Measurements from ENCODE around the gene NHSL2. TPM values are rescaled to one million over a fixed set of nuclear protein-coding genes. Genes with fewer than 3 reads are reported as not detected.
A peak's percentile ranks its signal among the peaks of the same experiment; 100 is the strongest.

The NHSL2 gene
- total RNA-seq, 8 experiments from 2014 or later = 0.13 to 5.0 (median 1.3) TPM

DNA sequence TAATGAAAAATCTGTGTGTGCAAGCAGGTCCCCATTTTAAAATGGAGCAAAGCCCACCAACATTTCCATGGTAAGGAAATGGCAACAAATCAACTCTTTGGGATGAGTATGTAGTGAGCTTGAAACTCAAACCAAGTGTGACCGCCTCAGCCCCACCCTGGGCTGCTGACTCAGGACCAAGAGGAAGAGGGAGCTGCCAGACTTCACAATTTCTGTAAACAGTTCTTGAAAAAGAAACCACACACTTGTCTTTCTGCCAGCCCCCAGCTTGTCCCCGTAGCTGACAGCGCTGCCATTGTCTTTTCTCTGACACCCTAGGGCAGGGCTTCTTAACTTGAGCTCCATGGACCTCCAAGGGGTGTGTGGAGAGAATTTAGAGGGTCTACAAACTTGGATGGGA lies 210.7 kb downstream of the NHSL2 start:
- H3K27ac ChIP-seq = no peak overlapping the region
- 0 to 48% methylated on average over 1 to 3 of the region's 3 CpGs; no CpG with 5 or more reads in 8 of the 10 experiments for WGBS, 10 experiments
- H3K4me1 ChIP-seq (replicated peaks in 1 of 2) = peaks cover 25 to 35% of the 10 kb centered on the region in 2 donors
- ATAC-seq (replicated peaks in 6 of 8) = peak in 2 of 8 experiments; percentile 88 to 92
- no peak overlapping the region for H3K4me3 ChIP-seq
- in situ Hi-C loops (cut with MboI; ENCODE audit: low pct_unique_long_range_greater_than_20kb in 2 of 9, low sequenced_read_pairs in 9 of 9, unreplicated experiment in 9 of 9) = no loop called here

DNA sequence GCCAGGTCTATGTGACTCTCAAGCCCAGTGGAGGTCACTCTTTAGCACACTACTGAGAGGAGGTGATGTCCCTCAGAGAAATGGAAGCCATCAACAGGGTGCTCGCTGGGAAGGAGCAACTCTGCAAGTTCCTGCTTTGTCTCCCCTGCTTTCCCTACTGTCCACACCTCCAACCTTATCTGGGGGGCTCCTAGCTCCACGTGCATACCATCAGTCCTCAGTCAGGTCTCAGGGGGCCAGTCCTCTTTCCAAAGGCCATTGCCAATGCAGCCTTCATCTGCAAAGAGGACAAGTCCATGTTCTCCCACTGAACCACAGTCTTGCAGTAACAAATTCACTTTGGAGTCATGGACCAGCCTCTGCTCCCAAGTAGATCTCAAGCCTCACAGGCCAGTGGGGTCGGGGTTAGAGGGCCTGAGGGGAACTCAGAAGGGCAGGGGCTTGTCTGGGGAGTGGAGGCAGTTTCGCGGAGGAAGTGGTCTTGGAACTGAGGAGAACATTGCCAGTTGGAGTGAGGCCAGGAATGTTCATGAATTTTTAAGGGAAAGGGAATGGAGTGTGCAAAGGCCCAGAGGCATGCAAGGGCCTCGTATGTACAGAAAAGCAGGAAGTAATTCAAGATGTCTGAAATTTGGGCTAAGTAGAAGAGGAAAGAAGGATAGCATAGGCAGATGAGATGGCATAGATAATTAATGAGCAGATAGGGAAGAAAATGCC lies 212.1 kb downstream of the NHSL2 start:
- Histone ChIP-seq H3K27ac (peak overlapping the region; percentile 77 to 88), H3K4me1 (replicated peaks in 1 of 2) (peaks cover 34 to 47% of the 10 kb centered on the region in 2 donors), H3K4me3 (no peak overlapping the region)
- in situ Hi-C loops (cut with MboI; ENCODE audit: low pct_unique_long_range_greater_than_20kb in 2 of 9, low sequenced_read_pairs in 9 of 9, unreplicated experiment in 9 of 9) = no loop called here
- no peak for ATAC-seq (replicated peaks in 6 of 8)
- WGBS, 10 experiments = 20 to 75% methylated on average over 1 to 3 of the region's 6 CpGs; no CpG with 5 or more reads in 8 of the 10 experiments

DNA sequence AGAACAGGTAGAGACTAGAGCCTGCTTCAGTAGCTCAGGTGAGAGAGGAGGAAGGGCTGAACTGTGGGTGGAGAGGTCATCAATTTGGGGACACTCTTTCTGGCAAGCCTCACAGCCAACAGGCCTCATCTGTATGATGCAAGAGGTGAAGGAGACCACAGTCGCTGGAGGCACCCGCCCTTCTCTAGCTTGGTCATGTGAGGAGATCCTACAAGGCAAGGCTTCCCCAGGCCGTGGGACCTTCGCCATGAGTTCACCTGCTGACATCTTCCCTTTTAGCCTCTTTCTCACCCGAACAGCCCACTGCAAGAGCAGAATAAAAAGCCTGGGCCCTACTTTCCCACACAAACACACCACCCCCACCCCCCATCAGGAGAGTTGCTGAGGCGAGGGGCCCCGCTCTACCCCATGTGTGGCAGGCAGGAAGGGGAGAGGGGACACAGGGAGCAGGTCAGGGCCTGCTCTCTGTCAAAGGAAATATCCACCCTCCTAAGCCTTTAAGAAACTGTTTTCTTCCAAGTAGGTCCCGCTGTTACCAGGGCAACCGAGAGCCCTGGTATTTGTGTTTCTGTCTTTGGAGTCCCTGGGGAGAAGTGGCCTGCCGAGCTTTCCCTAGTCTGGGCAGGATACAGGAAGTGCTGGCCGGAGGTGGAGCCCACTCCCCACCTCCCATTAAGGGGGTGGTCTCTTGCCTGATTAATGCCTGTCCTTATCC lies 213.0 kb downstream of the NHSL2 start:
- Histone ChIP-seq H3K27ac (peak overlapping the region; percentile 77 to 88), H3K4me3 (no peak overlapping the region), H3K4me1 (replicated peaks in 1 of 2) (peaks cover 41 to 49% of the 10 kb centered on the region in 2 donors)
- in situ Hi-C loops (cut with MboI; ENCODE audit: low pct_unique_long_range_greater_than_20kb in 2 of 9, low sequenced_read_pairs in 9 of 9, unreplicated experiment in 9 of 9) = no loop called here
- WGBS, 10 experiments = 7 to 61% methylated on average over 3 of the region's 11 CpGs; no CpG with 5 or more reads in 8 of the 10 experiments
- ATAC-seq (replicated peaks in 6 of 8) = peak in 6 of 8 experiments; percentile 12 to 87 (median 82)

DNA sequence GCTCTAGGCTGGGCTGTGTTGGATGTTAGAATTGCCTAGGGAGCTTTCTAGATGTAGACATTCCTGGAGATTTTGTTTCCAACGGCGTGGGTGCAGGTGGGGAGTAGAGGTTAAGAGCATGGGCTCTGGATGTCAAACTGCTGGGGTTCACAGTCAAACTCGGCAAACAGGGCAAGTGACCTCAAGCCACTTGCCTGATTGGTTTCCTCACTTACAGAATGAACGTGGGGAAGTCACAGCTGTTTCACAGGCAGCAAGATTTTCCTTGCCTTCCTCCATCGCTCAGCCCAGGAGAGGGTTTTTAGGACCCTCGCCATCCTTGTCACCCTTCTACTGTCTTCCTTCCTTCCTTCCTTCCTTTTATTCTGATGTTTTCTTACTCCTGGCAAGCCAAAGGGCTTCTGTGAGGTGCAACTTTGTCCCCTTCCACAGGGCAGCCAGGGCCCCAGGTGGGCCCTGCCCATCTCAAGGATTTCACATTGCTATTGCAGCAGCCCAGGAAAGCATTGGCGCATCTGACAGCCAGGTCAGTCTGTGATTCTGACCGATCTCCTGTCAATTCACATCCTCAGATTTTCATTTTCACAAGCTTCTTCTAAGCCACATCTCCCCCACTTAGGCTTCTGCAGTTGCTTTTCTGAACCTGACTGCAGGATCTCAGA lies 214.0 kb downstream of the NHSL2 start:
- Histone ChIP-seq H3K27ac (peak overlapping the region; percentile 6 to 88), H3K4me1 (replicated peaks in 1 of 2) (peaks cover 48 to 55% of the 10 kb centered on the region in 2 donors), H3K4me3 (no peak overlapping the region)
- in situ Hi-C loops (cut with MboI; ENCODE audit: low pct_unique_long_range_greater_than_20kb in 2 of 9, low sequenced_read_pairs in 9 of 9, unreplicated experiment in 9 of 9) = loop anchor here in 1 of 9 experiments (25.0 kb wide), 1 partner anchor 112 kb away; no protein-coding TSS in a partner anchor
- WGBS, 10 experiments = 39 to 80% (median 60%) methylated on average over 1 to 8 of the region's 8 CpGs; no CpG with 5 or more reads in 7 of the 10 experiments
- no peak for ATAC-seq (replicated peaks in 6 of 8)

DNA sequence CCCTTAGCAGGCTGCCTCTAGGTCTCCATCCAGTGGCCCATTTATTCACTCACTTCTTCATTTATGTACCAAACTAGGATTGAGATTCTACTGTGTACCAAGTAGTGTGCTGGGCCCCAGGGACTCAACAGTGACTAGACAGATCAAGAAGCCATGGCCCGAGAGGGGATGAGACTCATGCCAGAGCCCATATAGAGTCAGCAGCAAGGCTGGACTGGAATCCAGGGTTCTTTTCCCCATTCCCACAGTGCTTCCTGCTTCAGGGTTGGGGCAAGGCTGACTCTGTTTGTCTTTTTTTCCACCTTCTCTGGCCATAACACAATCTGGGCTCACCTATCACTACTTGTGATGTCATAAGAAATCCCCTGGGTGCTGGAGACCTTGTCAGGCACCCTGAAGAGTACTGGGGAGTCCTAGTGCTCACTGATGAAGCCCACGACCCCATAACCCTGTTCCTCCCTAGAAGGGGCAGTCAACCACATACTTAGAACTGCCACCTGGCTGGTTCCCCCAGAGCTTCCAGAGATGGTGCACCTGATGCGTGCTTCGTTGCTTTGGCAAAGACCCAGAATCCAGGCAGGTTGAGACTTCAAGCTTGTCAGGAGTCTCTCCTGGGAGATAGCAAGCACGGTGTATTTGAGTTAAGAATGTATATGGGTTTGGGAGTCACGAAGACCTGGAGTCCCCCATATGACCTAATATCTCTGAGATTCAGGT lies 214.8 kb downstream of the NHSL2 start:
- WGBS, 10 experiments = 30 to 92% methylated on average over 2 of the region's 6 CpGs; no CpG with 5 or more reads in 8 of the 10 experiments
- Histone ChIP-seq H3K4me1 (replicated peaks in 1 of 2) (peaks cover 55 to 57% of the 10 kb centered on the region in 2 donors), H3K27ac (no peak overlapping the region), H3K4me3 (no peak overlapping the region)
- ATAC-seq (replicated peaks in 6 of 8) = no peak
- in situ Hi-C loops (cut with MboI; ENCODE audit: low pct_unique_long_range_greater_than_20kb in 2 of 9, low sequenced_read_pairs in 9 of 9, unreplicated experiment in 9 of 9) = loop anchor here in 1 of 9 experiments (25.0 kb wide), 1 partner anchor 113 kb away; no protein-coding TSS in a partner anchor

DNA sequence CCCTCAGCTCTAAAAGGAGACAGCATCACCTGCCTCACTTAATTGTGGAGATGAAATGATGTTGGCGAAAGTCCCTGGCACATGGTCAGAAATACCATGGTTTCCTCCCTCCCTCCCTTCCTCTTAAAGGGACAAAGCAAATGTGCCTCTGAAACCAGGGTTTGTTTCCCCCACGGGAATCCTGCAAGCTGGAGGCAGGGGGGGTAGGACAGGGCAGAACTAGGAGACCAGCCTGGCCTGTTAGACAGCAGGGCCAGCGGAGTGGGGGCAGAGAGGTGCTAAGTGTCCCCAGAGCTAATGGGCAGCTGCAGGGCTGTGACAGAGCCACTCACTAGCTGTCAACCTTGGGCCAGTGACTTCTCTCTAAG lies 215.4 kb downstream of the NHSL2 start:
- WGBS, 10 experiments = no CpG with 5 or more reads among the region's 3 CpGs
- H3K27ac ChIP-seq = no peak overlapping the region
- peak in 1 of 8 experiments; percentile 1 for ATAC-seq (replicated peaks in 6 of 8)

DNA sequence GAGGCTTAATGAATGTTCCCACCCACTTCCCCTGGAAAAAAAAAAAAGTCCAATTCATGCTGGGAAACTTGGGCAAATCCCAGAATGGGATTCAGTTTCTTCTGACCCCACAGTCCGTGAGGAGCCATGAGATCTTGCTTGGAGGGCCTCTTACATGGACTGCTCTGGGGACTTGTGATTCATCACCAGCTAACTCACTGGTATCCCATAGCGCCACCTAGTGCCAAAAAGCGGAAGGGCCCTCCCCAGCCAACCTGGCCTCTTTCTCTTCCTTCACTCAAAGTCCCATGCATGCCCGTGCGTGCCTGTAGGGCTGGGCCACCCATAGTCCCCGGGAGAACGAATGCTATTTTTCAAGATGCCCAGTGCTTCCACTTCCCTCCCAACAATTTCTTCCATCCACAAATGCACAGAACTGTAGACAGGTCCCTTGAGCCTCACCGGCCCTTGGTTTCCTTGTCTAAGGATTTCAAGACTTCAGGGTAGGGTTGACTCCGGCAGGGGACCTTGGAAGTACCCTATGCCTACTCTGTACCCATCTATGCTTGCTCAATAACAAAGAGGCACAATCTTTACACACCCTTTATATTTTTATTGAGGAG lies 216.0 kb downstream of the NHSL2 start:
- peak; percentile 50 to 88 (median 73) for ATAC-seq (replicated peaks in 6 of 8)
- 0 to 26% (median 0%) methylated on average over 1 to 7 of the region's 9 CpGs; no CpG with 5 or more reads in 5 of the 10 experiments for WGBS, 10 experiments

More for the DNA sequence above, 215.4 kb downstream of the NHSL2 start:
- in situ Hi-C loops (cut with MboI; ENCODE audit: low pct_unique_long_range_greater_than_20kb in 2 of 9, low sequenced_read_pairs in 9 of 9, unreplicated experiment in 9 of 9) = loop anchor here in 1 of 9 experiments (25.0 kb wide), 1 partner anchor 114 kb away; no protein-coding TSS in a partner anchor
- H3K4me1 ChIP-seq (replicated peaks in 1 of 2) = peaks cover 56 to 57% of the 10 kb centered on the region in 2 donors
- H3K4me3 ChIP-seq = no peak overlapping the region

DNA sequence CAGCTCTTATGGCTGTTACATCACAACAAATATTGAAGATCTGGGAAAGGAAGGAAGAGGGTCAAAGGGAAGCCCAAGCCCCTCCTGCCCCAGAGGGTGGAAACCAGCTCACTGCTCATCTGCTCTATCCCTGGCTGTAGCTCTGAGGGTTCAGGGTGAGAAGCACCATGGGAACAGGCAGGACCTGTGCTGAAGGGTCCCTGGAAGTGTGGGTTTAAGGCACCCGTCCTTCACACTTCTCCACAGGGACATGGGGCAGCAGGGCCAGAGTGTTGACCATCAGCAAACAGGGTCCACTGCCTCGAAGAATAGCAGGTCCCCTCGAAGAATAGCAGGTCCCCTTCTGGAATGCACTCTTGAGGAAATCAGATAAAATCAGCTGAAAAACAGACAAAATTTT lies 216.7 kb downstream of the NHSL2 start:
- in situ Hi-C loops (cut with MboI; ENCODE audit: low pct_unique_long_range_greater_than_20kb in 2 of 9, low sequenced_read_pairs in 9 of 9, unreplicated experiment in 9 of 9) = loop anchor here in 1 of 9 experiments (25.0 kb wide), 1 partner anchor 115 kb away; no protein-coding TSS in a partner anchor
- ATAC-seq (replicated peaks in 6 of 8) = no peak
- Histone ChIP-seq H3K4me1 (replicated peaks in 1 of 2) (peaks cover 52 to 57% of the 10 kb centered on the region in 2 donors), H3K27ac (no peak overlapping the region), H3K4me3 (no peak overlapping the region)
- 48 to 90% (median 55%) methylated on average over 2 of the region's 3 CpGs; no CpG with 5 or more reads in 7 of the 10 experiments for WGBS, 10 experiments

More for the DNA sequence above, 216.0 kb downstream of the NHSL2 start:
- Histone ChIP-seq H3K4me1 (replicated peaks in 1 of 2) (peaks cover 51 to 56% of the 10 kb centered on the region in 2 donors), H3K4me3 (peak overlapping the region in 1 of 5 donors; percentile 15), H3K27ac (no peak overlapping the region)
- in situ Hi-C loops (cut with MboI; ENCODE audit: low pct_unique_long_range_greater_than_20kb in 2 of 9, low sequenced_read_pairs in 9 of 9, unreplicated experiment in 9 of 9) = loop anchor here in 1 of 9 experiments (25.0 kb wide), 1 partner anchor 114 kb away; no protein-coding TSS in a partner anchor

DNA sequence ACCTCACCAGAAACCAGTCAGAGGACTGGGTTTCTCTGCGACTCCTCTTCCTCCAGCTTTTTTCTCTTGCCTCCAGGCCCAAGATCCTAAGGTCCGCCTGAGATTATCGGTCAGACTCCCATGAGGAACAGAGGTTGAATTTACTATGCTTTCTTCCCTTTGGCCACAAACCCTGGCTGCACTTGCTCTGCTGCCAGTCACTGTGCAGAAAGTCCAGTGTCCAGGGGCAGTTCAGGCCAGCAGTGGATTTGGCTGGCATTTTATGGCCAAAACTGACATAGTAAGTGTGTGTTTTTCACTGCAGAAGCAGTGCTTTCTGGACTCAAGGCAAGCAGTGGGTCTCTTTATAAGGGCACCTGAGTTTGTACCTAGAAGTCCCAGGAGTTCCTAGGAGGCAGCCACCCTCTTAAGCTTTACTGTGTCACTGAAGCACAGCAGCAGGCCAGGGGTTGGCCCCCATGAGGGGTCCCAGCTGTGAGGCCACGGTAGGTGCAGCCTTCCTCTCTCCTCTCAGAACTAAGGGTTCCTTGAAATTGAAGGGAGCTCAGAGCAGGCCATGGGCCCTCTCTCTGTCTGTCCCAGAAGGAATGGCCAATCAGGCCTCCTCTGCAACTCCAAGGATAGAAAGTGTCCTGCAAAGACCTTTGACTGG lies 217.7 kb downstream of the NHSL2 start:
- Histone ChIP-seq H3K4me3 (no peak overlapping the region), H3K27ac (no peak overlapping the region), H3K4me1 (replicated peaks in 1 of 2) (peaks cover 53 to 60% of the 10 kb centered on the region in 2 donors)
- in situ Hi-C loops (cut with MboI; ENCODE audit: low pct_unique_long_range_greater_than_20kb in 2 of 9, low sequenced_read_pairs in 9 of 9, unreplicated experiment in 9 of 9) = loop anchor here in 1 of 9 experiments (25.0 kb wide), 1 partner anchor 116 kb away; no protein-coding TSS in a partner anchor
- ATAC-seq (replicated peaks in 6 of 8) = no peak
- WGBS, 10 experiments = 53 to 73% (median 58%) methylated on average over 2 of the region's 4 CpGs; no CpG with 5 or more reads in 7 of the 10 experiments

DNA sequence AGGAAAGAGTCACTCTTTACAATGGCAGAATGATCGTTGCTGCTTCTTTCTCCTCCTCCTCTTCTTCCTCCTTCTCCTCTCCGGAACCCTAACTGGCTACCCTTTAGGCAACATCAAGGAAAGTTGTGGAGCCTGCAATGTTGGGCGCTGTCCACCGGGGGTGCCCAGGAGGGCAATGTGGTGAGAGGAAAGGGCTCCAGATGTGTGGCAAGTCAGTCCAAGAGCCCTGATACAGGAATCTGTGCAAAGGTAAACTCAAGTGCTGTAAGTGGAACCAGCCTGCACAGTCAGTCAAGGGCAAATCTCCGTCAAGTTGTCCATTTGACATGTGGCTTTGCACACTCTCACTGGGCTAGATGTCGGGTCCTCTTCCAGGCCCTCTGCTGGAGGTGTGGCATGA lies 218.2 kb downstream of the NHSL2 start:
- H3K4me3 ChIP-seq = no peak overlapping the region

DNA sequence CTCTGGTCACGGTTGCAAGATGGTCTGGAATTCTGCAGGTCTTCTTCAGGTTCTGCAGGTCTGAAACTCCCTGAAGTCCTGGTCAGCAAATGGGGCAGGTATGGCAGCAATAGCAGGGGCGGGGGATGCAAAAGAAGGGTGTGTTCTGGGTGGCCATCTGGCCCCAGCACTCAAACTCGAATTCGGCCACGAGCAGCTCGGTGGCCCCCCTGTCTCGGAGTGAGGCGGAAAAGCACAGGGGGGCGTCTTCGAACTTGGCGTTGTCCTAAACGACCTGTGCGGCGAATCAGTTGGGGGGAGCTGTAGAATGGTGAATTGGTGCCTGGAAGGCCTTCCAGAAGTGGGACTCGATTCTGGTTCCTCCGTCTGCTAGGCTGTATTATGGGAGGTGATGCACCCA lies 219.0 kb downstream of the NHSL2 start:
- peaks cover 42 to 48% of the 10 kb centered on the region in 2 donors for H3K4me1 ChIP-seq (replicated peaks in 1 of 2)
- in situ Hi-C loops (cut with MboI; ENCODE audit: low pct_unique_long_range_greater_than_20kb in 2 of 9, low sequenced_read_pairs in 9 of 9, unreplicated experiment in 9 of 9) = loop anchor here in 1 of 9 experiments (25.0 kb wide), 1 partner anchor 117 kb away; no protein-coding TSS in a partner anchor
- WGBS, 10 experiments = 75% methylated on average over 1 of the region's 16 CpGs; no CpG with 5 or more reads in 9 of the 10 experiments
- no peak overlapping the region for H3K27ac ChIP-seq
- no peak for ATAC-seq (replicated peaks in 6 of 8)
- H3K4me3 ChIP-seq = no peak overlapping the region

More for the DNA sequence above, 218.2 kb downstream of the NHSL2 start:
- Histone ChIP-seq H3K4me1 (replicated peaks in 1 of 2) (peaks cover 49 to 54% of the 10 kb centered on the region in 2 donors), H3K27ac (no peak overlapping the region)
- 17 to 62% (median 32%) methylated on average over 2 to 6 of the region's 6 CpGs; no CpG with 5 or more reads in 7 of the 10 experiments for WGBS, 10 experiments
- no peak for ATAC-seq (replicated peaks in 6 of 8)
- in situ Hi-C loops (cut with MboI; ENCODE audit: low pct_unique_long_range_greater_than_20kb in 2 of 9, low sequenced_read_pairs in 9 of 9, unreplicated experiment in 9 of 9) = loop anchor here in 1 of 9 experiments (25.0 kb wide), 1 partner anchor 117 kb away; no protein-coding TSS in a partner anchor

Data from motor neuron (in vitro differentiated cells).